ENCODE data around the gene VSTM4. TPM values are rescaled to one million over a fixed set of nuclear protein-coding genes. Genes with fewer than 3 reads are reported as not detected.

Gene VSTM4
- total RNA-seq: under 1 TPM; 0.07 to 0.11 TPM

- Mint-ChIP-seq H3K4me1 (peaks cover 2% of the 10 kb centered on the region), H3K27ac (peak within 1 kb of the TSS; percentile 51), H3K4me3 (peak within 1 kb of the TSS; percentile 43), H3K9me3 (ENCODE audit: low read depth) (no peaks in the 10 kb centered on the region), H3K36me3 (ENCODE audit: low read depth) (no peaks in the 10 kb centered on the region), H3K27me3 (peaks cover 12% of the 10 kb centered on the region)
- ChIA-PET POLR2A (no interaction called here), CTCF (no interaction called here)
- DNase-seq: peak; percentile 33
- ATAC-seq: peak; percentile 51
- intact Hi-C loops (cut with DNase I, micrococcal nuclease): loop anchor here in 1 of 2 experiments (5.0 to 10.0 kb wide), 2 partner anchors 133 to 560 kb away; no protein-coding TSS in a partner anchor
Observed at GRCh38 chr10:49115015-49115795, at the start of gene VSTM4. TSS of gene VSTM4 (minus strand) at chr10:49115522. CDS start at chr10:49115485, 37 bp downstream.

DNA sequence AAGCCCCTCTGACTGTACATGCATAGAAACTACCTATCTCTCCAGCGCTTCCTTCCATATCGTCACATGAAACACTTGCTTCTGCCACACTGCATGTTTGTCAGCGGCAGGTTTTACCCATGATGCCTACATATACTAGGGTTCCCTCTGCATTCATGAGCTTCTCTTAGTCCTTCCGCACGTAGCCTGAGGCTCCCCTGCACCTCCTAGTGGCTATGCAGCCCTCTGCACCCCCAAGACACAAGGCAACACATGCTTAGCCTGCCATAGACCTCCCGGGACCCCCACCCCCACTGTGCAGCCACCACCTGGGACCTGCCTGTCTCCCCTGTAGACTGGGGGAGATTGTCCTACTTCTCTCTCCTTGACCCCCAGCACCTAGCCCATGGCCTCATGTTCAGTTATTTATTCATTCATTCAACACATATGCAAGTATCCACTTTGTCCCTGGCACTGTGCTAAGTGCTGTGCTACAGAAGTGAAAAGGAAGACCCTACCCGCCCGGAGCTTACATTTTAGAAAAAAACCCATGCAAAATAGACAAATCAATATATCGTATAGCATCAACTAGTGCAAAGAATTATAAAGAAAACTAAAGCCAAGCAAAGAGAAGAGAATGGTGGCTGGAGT lies 49.4 kb upstream of the VSTM4 start:
- Mint-ChIP-seq H3K4me1 (peaks cover 13% of the 10 kb centered on the region), H3K36me3 (ENCODE audit: low read depth) (no peaks in the 10 kb centered on the region), H3K9me3 (ENCODE audit: low read depth) (no peaks in the 10 kb centered on the region), H3K4me3 (no peak overlapping the region), H3K27me3 (no peaks in the 10 kb centered on the region), H3K27ac (peak overlapping the region; percentile 10)
- intact Hi-C loops (cut with DNase I, micrococcal nuclease): loop anchor here (1.0 to 5.0 kb wide), 5 partner anchors 87 to 506 kb away; no protein-coding TSS in a partner anchor
- ATAC-seq (peak; percentile 93), DNase-seq (peak; percentile 73)
- CTCF ChIA-PET: interaction anchor here (0.6 to 1.9 kb wide), 8 partner anchors 8 to 508 kb away, joined by 3 to 8 read pairs (median 4); no protein-coding TSS in a partner anchor
- POLR2A ChIA-PET: no interaction called here

- H3K27me3 Mint-ChIP-seq: no peaks in the 10 kb centered on the region
- DNase-seq: no peak
- ChIA-PET POLR2A (no interaction called here), CTCF (interaction anchor here (1.0 to 1.9 kb wide), 7 partner anchors 9 to 507 kb away, joined by 3 to 8 read pairs (median 4); no protein-coding TSS in a partner anchor)
- no peaks in the 10 kb centered on the region for H3K36me3 Mint-ChIP-seq (ENCODE audit: low read depth)
- intact Hi-C loops (cut with DNase I, micrococcal nuclease): loop anchor here (1.0 to 5.0 kb wide), 5 partner anchors 86 to 505 kb away; no protein-coding TSS in a partner anchor
- H3K27ac Mint-ChIP-seq: no peak overlapping the region
- no peak overlapping the region for H3K4me3 Mint-ChIP-seq
- ATAC-seq: no peak
- peaks cover 13% of the 10 kb centered on the region for H3K4me1 Mint-ChIP-seq
- H3K9me3 Mint-ChIP-seq (ENCODE audit: low read depth): no peaks in the 10 kb centered on the region
Observed at GRCh38 chr10:49163741-49164140, 48.4 kb upstream of the VSTM4 start.

DNA sequence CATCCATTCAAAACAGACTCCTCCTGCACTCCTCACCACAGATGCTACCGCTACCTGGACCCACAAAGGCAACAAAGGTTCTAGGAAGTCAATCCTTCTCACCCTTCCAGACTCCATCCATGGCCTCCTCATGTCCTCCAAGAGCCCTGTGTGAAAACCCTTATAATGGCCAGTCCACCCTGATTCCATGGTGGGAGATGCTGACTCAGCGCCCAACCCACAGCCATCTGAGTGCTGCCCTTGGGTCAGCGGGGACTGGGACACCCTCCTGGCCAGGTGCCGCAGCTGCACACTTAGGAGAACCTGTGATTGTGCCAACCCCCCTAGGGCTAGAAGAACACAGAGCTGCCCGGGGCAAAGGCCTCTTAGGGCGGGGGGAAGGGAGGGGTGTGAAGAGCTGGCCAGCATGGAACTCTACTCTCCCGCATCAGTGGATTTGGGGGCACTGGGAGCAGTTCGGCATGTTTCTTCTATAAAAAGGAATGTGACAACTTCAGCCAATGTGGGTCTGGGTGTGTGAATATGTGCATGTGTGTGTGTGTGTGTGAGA lies 47.5 kb upstream of the VSTM4 start:
- ATAC-seq (no peak), DNase-seq (no peak)
- CTCF ChIA-PET: no interaction called here
- Mint-ChIP-seq H3K27me3 (peaks cover under 1% of the 10 kb centered on the region), H3K27ac (peak overlapping the region; percentile 2), H3K4me1 (peaks cover 13% of the 10 kb centered on the region), H3K9me3 (ENCODE audit: low read depth) (no peaks in the 10 kb centered on the region), H3K4me3 (no peak overlapping the region), H3K36me3 (ENCODE audit: low read depth) (no peaks in the 10 kb centered on the region)
- POLR2A ChIA-PET: no interaction called here
- intact Hi-C loops (cut with DNase I, micrococcal nuclease): loop anchor here in 1 of 2 experiments (5.0 kb wide), 1 partner anchor 86 kb away; no protein-coding TSS in a partner anchor

GRCh38 chr10:49162063-49162462 lies 46.7 kb upstream of the VSTM4 start:
- DNase-seq: no peak
- H3K27ac Mint-ChIP-seq: no peak overlapping the region
- intact Hi-C loops (cut with DNase I, micrococcal nuclease): loop anchor here in 1 of 2 experiments (5.0 kb wide), 1 partner anchor 85 kb away; no protein-coding TSS in a partner anchor
- CTCF ChIA-PET: interaction anchor here (0.8 kb wide), 1 partner anchor 556 kb away, joined by 3 read pairs; no protein-coding TSS in a partner anchor
- H3K4me3 Mint-ChIP-seq: no peak overlapping the region
- ATAC-seq: no peak
- POLR2A ChIA-PET: no interaction called here
- H3K36me3 Mint-ChIP-seq (ENCODE audit: low read depth): no peaks in the 10 kb centered on the region
- H3K27me3 Mint-ChIP-seq: peaks cover 3% of the 10 kb centered on the region
- H3K9me3 Mint-ChIP-seq (ENCODE audit: low read depth): no peaks in the 10 kb centered on the region
- H3K4me1 Mint-ChIP-seq: peaks cover 11% of the 10 kb centered on the region

GRCh38 chr10:49161411-49161997 lies 46.2 kb upstream of the VSTM4 start:
- no peaks in the 10 kb centered on the region for H3K9me3 Mint-ChIP-seq (ENCODE audit: low read depth)
- H3K4me1 Mint-ChIP-seq: peaks cover 8% of the 10 kb centered on the region
- ATAC-seq (no peak), DNase-seq (no peak)
- no peak overlapping the region for H3K4me3 Mint-ChIP-seq
- intact Hi-C loops (cut with DNase I, micrococcal nuclease): loop anchor here in 1 of 2 experiments (5.0 kb wide), 1 partner anchor 84 kb away; no protein-coding TSS in a partner anchor
- no peak overlapping the region for H3K27ac Mint-ChIP-seq
- H3K27me3 Mint-ChIP-seq: peaks cover 4% of the 10 kb centered on the region
- no peaks in the 10 kb centered on the region for H3K36me3 Mint-ChIP-seq (ENCODE audit: low read depth)
- ChIA-PET CTCF (interaction anchor here (0.7 to 0.8 kb wide), 3 partner anchors 137 to 556 kb away, joined by 3 read pairs; no protein-coding TSS in a partner anchor), POLR2A (no interaction called here)

- DNase-seq (no peak), ATAC-seq (no peak)
- intact Hi-C loops (cut with DNase I, micrococcal nuclease): loop anchor here in 1 of 2 experiments (5.0 kb wide), 1 partner anchor 84 kb away; no protein-coding TSS in a partner anchor
- POLR2A ChIA-PET: no interaction called here
- Mint-ChIP-seq H3K9me3 (ENCODE audit: low read depth) (no peaks in the 10 kb centered on the region), H3K4me3 (no peak overlapping the region), H3K27ac (no peak overlapping the region), H3K27me3 (peaks cover 4% of the 10 kb centered on the region), H3K4me1 (peaks cover 6% of the 10 kb centered on the region), H3K36me3 (ENCODE audit: low read depth) (no peaks in the 10 kb centered on the region)
- CTCF ChIA-PET: interaction anchor here (0.7 kb wide), 1 partner anchor 136 kb away, joined by 3 read pairs; no protein-coding TSS in a partner anchor
Observed at GRCh38 chr10:49160814-49161213, 45.5 kb upstream of the VSTM4 start.

GRCh38 chr10:49160110-49160509 lies 44.8 kb upstream of the VSTM4 start:
- no peak for DNase-seq
- H3K4me1 Mint-ChIP-seq: peaks cover 6% of the 10 kb centered on the region
- peaks cover 4% of the 10 kb centered on the region for H3K27me3 Mint-ChIP-seq
- no peaks in the 10 kb centered on the region for H3K36me3 Mint-ChIP-seq (ENCODE audit: low read depth)
- ChIA-PET CTCF (interaction anchor here (0.8 kb wide), 1 partner anchor 639 kb away, joined by 3 read pairs; no protein-coding TSS in a partner anchor), POLR2A (no interaction called here)
- no peak for ATAC-seq
- H3K9me3 Mint-ChIP-seq (ENCODE audit: low read depth): no peaks in the 10 kb centered on the region
- H3K27ac Mint-ChIP-seq: no peak overlapping the region
- intact Hi-C loops (cut with DNase I, micrococcal nuclease): loop anchor here in 1 of 2 experiments (5.0 kb wide), 1 partner anchor 83 kb away; no protein-coding TSS in a partner anchor
- H3K4me3 Mint-ChIP-seq: no peak overlapping the region

DNA sequence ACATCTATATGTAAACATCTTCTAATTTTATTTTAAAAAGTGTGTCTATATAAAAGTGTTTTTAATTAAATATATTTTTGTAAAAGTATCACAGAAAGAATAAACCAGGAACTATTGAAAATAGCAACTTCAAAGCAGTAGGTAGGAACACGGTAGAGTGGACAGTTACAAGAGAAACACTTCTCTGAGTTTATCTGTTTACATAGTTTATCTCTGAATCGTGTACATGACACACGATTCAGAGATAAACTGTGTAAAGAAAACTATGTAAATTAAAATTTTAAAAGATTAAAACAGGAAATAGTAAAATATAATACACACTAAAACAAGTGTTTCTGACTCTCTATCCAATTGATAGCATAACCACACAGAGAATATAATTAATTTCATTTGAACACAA lies 43.6 kb upstream of the VSTM4 start:
- H3K9me3 Mint-ChIP-seq (ENCODE audit: low read depth): no peaks in the 10 kb centered on the region
- POLR2A ChIA-PET: no interaction called here
- intact Hi-C loops (cut with DNase I, micrococcal nuclease): no loop called here
- no peak overlapping the region for H3K27ac Mint-ChIP-seq
- H3K36me3 Mint-ChIP-seq (ENCODE audit: low read depth): no peaks in the 10 kb centered on the region
- no peaks in the 10 kb centered on the region for H3K4me1 Mint-ChIP-seq
- DNase-seq (no peak), ATAC-seq (no peak)
- peaks cover 4% of the 10 kb centered on the region for H3K27me3 Mint-ChIP-seq
- no peak overlapping the region for H3K4me3 Mint-ChIP-seq
- CTCF ChIA-PET: no interaction called here

- H3K27ac Mint-ChIP-seq: no peak overlapping the region
- ATAC-seq (no peak), DNase-seq (no peak)
- no peaks in the 10 kb centered on the region for H3K4me1 Mint-ChIP-seq
- POLR2A ChIA-PET: no interaction called here
- CTCF ChIA-PET: interaction anchor here (0.7 kb wide), 1 partner anchor 625 kb away, joined by 3 read pairs; no protein-coding TSS in a partner anchor
- no peak overlapping the region for H3K4me3 Mint-ChIP-seq
- intact Hi-C loops (cut with DNase I, micrococcal nuclease): no loop called here
- H3K36me3 Mint-ChIP-seq (ENCODE audit: low read depth): no peaks in the 10 kb centered on the region
- no peaks in the 10 kb centered on the region for H3K9me3 Mint-ChIP-seq (ENCODE audit: low read depth)
- H3K27me3 Mint-ChIP-seq: peaks cover 4% of the 10 kb centered on the region
Observed at GRCh38 chr10:49158404-49158803, 43.1 kb upstream of the VSTM4 start.

DNA sequence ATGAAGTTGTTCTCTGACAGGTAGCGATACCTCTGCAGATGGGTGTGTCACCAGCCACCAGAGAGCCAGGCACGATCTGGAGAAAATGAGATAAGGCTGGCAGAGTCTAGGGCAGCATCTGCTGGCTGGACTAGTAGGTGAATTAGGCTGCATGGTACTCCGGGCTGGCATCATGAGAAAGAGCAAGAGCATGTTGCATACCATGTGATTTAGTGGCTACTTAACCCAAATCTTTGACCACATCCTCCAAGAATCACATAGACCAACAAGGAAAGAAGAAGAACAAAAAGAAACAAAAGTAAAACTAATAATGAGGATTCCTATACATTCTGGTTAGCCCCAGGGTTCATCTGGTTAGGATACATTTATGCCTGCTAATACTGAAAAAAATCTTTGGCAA lies 41.9 kb upstream of the VSTM4 start:
- CTCF ChIA-PET: no interaction called here
- Mint-ChIP-seq H3K36me3 (ENCODE audit: low read depth) (no peaks in the 10 kb centered on the region), H3K27ac (no peak overlapping the region)

More for the DNA sequence above, 41.9 kb upstream of the VSTM4 start:
- DNase-seq (no peak), ATAC-seq (no peak)
- Mint-ChIP-seq H3K9me3 (ENCODE audit: low read depth) (no peaks in the 10 kb centered on the region), H3K4me1 (no peaks in the 10 kb centered on the region), H3K27me3 (peaks cover 4% of the 10 kb centered on the region), H3K4me3 (no peak overlapping the region)
- intact Hi-C loops (cut with DNase I, micrococcal nuclease): no loop called here
- POLR2A ChIA-PET: no interaction called here
